Measurements from ENCODE around the gene SNED1.

Gene SNED1

DNA sequence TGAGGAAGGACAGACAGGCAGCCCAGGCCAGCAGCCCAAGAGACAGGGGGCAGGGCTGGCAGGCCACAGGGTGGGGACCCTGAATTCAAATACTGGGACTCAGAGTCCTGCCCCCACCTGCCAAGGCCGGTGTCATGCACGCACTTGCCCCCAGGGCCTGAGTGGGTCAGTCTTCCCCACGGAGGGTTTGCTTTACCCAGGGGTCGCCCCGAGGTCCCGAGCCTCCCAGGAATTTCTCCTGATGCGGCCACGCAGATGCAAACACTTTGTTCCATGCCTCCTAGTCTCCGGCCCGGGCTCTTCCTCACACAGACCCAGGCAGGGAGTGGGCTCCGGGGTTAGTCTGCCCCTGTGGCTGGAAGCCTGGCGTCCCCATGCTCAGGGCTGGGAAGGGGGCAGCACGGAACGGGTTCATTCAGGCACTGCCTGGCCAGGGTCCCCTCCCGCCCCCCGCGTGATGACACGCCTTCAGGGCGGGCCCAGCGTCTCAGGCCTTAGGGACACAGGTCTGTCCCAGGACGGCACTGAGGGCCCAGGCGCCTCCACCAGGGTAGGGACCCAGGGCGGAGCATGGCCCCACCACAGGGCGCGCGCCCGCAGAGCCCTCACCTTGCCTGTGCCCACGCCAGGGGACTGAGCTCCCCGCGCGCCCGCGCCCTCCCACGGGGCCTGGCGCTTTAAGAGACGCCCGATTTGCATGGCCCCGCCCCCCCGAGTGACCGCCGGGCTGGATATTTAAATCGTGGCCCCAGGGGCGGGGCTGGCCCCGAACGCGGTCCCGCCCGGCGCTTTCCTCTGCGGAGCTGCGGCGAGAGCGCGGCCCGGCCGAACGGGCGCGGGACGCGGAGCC is at the start of gene SNED1:
Gene SNED1 (plus strand): TSS at position 763 of the 850 bp plus-strand sequence. CDS start 220 bp downstream, outside the sequence.
- no peak for DNase-seq

DNA sequence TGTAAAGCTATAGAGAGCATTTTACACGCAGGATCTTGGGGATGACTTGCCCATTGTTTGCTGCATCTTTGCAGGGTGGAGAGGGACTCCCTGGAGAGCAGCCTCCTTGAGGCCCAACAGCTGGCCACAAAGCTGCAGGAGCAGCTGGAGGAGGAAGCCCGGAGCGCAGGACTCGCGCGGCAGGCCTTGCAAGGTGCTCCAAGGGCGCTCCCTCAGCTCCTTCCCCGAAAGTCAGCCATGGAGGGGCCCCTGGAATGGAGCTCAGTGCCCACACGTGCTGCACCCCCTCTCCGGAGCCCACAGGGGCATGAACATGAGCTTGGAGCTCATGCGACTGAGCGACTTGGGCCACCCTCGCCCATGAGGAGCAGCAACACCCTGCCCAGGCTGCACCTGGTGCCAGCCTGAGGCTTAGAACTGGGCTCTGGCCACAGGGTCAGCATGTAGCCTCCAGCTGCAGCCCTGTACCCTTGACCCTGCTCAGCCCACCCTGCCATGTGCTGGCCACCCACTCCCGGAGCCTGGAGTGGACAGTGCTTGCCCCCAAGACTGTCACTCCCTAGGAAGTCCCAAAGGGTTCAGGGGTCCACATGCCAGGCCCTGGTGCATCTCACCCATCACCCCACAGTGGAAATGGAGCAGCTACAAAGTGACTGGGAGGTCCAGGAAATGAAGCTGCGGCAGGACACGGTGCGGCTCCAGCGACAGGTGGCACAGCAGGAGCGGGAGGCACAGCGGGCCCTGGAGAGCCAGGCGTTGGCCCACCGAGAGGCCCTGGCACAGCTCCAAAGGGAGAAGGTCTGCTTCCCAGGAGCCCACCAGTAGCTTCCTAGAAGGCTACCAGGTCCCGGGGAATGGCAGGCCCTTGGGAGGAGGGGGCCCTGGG is 49.3 kb upstream of the SNED1 start:
- peak; percentile 33 for DNase-seq

DNA sequence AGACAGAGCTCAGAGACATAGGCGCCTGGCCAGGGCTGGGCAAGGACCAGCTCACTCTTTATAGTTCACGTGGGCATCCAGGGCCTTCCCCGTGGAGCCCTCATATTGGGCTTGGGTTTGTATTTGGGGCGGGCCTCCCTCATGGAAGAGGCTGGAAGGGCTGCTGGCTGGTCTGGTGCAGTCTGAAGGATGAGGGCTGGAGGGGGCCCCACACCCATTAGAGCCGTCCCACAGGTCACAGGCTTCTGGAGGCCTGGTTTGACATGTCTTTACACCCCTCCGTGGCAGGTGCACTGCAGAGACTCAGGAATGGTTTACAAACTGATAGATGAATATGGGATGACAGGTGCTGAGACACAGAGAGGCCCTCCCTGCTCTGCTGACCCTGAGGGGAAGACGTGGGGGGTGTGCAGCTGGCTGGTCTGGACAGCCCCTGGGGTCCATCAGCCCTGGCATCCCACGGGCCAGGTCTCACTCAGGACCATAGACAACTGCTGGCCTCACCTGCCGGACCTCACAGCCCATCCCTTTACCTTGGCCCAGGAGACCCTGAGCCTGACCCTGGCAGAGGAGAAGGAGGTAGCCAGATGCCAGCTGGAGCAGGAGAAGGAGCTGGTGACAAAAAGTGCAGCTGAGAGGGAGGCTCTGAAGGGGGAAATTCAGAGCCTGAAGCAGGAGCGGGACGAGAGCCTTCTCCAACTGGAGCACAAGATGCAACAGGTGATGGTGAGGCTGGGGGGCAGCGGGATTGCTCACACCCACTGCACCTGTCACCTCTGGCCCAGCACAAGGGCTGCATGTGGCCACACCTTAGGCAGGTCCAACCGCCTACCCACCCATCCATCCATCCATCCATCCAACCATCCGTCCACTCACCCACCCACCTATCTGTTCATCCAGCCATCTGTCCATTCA is 48.4 kb upstream of the SNED1 start:
- no peak for DNase-seq

DNA sequence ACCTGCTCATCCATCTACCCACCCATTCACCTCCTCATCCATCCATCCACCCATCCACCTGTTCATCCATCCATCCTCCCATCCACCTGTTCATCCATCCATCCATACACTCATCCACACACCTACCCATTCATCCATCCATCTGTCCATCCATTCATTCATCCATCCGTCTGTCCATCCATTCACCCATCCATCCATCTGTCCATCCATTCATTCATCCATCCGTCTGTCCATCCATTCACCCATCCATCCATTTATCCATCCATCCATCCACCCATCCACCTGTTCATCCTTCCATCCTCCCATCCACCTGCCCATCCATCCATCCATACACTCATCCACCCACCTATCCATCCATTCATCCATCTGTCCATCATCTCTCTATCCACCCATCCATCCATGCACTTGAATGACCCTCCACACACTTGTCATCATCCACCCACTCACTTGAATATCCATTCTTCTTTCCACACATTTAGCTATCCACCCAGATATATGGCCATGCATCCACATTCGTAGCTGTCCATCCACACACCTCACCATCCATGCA is 47.3 kb upstream of the SNED1 start:
- no peak for DNase-seq

DNA sequence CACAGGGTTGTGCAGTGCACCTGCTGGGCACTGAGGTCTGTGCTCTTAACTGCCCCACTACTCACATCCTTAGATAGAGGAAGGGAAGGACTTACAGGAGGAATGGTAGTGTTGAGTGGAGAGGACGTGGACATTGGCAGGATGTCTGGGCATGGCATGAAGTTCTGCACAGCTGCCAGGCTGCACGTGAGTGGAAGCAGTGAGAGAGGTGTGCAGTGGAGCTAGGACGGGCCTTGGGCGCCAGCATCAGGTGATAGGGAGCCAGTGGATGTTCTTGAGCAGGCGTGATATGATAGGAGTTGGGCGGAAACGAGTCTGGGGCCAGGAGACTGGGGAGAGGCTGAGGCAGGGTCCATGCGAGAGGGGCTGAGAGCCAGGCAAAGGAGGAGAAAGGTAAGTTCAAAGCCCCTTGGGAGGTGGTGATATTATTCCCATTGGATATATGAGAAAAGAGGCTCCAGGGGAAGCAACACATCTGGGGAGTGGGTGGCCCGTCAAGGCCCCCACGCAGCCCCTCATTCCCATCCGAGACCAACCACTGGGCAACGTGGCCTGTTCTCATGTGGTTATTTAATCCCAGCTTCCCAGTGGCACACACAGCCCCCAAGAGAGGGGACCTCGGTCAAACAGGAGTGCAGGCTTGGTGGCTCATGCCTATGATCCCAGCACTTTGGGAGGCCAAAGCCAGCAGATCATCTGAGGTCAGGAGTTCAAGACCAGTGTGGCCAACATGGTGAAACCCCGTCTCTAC is 45.7 kb upstream of the SNED1 start:
- DNase-seq = no peak

- no peak for DNase-seq
These were observed 44.7 kb upstream of the SNED1 start for GRCh38 chr2:240953426-240954410.

- no peak for DNase-seq
These were observed 43.7 kb upstream of the SNED1 start for GRCh38 chr2:240954436-240955305.

DNA sequence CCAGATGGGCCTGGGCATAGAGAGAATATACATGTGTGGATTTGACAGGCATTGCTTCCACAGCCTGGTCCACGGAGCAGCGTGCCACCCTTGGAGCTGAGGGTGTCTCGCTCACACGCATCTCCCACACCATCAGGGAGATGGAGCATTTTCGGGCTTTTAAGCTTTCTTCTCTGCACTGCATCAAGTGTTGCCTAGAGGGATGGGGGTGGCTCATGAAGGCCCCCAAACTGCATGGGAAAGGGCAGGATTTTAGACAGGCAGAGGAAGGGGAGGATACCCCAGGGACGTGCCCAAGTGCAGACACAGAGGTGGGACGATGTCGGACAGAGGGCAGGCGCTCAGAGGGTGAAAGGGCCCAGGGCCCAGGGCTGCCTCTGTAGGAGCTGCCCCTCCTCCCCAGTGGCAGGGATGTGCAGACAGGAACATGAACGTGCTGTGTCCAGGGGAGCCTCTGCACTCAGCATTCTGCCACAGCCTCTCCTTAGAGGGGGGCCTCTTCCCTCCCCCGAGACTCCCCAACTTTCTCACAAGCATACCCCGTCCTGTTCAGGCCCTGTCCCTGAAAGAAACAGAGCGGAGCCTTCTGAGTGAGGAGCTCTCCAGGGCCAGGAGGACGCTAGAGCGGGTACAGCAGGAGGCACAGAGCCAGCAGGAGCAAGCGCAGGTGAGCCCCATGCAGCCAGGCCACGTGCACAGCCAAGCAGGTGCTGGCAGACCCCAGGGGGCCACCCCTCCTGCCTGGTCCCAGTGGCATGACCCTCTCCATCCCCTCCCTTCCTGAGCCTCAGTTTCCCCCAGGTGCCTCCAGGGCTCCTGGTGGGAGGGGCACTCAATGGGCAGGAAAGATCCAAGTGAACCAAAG is 42.9 kb upstream of the SNED1 start:
- DNase-seq = no peak

DNA sequence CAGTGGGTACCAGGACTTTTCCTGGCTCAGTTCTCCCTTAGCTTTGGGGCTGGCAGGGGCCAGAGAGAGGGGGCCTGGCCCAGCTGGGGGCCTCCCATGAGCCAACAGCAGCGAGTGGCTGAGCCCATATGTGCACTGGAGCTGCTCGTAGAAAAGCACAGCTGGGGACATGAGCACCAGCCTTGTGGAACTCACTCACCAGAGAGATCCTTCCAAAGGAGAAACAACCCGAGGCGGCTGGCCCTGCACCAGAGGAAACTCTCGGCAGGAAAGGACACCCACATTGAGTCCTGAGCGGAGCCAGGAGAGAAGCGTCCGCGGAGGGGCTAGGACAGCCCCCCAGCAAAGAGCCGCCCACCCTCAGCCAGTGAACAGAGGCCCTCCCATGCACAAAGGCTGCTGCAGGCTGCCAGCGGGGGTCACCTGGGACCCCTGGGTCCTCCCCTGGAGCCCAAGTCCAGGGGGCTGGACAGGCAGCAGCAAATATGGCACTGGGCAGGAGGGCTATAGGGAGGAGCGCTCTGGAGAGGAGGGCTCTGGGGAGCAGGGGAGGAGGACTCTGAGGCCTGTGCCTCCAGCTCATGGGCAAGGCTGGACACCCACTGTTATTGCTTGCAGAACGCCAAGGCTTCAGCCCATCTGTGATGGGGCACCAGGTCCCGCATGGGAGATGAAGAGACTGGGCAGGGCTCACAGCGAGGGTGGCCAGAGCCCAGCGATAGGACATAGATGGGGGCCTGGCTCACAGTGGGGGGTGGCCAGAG is 42.1 kb upstream of the SNED1 start:
- DNase-seq = no peak

- no peak for DNase-seq
These were observed 41.3 kb upstream of the SNED1 start for GRCh38 chr2:240956935-240957655.

DNA sequence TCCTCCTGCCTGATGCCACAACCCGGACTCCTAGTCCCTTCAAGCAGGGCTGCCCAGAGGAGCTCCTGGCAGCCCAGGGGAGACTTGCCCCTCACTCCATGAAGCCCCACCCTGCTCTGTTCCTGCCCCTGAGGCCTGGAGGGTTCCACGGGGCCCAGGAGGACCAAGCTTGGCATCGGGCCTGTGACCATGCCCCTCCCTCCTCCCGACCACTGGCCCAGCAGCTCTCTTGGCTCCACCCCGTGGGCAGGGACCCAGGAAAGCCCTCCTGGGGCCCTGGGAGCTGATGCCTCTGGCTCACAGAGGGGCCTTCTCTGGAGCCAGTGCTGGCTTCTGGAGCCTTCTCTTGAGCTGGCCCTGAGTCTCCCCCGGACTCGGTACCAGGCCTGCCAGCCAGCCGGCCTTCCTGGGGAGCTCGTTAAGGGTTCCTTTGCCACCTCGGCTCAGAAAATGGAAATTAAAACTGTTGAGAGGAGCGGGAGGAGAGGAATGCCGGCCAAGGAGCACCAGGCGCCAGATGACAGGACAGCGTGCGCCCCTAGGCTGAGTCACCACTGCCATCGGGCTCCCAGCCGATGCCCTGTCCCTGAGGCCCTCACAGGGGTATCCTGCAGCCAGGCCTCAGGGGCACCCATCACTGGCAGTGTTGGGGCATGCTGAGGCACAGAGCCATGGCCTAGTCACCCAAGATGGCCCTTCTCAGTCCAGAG is 40.6 kb upstream of the SNED1 start:
- no peak for DNase-seq

DNA sequence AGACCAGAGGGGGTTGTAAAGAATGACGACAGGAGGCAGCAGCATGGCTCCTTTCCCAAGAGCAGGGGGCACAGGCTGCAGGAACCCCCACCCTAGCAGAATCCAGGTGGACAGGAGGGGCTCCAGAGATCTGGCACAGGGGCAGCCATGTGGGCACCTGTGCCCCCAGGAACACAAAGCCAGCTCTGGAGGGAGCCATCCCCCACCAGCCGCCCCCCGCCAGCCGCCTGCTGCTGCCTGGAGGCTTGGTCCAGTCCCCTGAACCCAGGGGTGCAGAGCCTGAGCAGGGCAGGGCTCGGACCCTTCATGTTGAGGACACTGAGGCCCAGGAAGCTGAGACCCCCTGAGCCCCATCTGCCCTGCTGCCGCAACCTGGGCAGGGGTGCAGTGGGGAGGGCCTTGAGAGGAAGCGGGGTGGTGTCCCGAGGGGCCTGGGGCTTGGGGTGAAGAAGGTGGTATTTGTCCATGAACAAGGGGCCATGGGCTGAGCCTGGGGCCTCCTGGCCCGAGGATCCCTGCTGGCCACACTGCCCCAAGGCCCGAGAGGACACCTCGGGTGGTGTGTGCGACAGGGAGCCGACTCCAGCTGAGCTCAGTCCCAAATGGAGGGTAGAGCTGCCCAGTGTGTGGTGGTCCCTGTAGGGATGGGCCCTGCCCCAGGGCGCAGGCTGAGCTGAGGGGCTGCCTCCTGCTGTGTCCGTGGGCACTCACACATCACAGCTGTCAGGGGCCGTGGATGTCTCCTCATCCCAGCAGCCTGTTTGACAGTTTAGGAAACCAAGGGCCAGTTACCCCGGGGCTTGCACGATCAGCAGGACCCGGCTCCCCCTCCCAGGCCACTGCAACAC is 39.8 kb upstream of the SNED1 start:
- no peak for DNase-seq

- no peak for DNase-seq
These were observed 39.0 kb upstream of the SNED1 start for GRCh38 chr2:240959214-240959940.

DNA sequence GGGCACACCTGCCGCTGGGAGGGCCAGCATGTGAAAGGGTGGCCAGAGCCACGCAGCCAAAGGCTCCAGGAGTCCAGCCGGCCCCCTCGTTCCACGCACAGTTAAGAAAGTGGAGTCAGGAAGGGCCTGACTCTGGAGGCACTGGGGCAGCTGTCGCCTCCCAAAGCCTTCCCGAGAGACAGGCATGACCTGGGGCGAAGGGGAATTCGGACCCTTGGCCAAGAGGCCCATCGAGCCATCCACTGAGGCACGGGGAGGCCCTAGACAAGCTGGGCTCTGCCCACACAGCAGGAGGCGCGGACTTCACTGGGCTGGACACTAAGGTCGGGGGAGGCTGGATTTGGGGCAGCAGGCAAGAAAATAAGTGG is 38.5 kb upstream of the SNED1 start:
- no peak for DNase-seq

Data from COR-L47 (cell line).